Measurements from ENCODE around the gene MCHR1.

DNA sequence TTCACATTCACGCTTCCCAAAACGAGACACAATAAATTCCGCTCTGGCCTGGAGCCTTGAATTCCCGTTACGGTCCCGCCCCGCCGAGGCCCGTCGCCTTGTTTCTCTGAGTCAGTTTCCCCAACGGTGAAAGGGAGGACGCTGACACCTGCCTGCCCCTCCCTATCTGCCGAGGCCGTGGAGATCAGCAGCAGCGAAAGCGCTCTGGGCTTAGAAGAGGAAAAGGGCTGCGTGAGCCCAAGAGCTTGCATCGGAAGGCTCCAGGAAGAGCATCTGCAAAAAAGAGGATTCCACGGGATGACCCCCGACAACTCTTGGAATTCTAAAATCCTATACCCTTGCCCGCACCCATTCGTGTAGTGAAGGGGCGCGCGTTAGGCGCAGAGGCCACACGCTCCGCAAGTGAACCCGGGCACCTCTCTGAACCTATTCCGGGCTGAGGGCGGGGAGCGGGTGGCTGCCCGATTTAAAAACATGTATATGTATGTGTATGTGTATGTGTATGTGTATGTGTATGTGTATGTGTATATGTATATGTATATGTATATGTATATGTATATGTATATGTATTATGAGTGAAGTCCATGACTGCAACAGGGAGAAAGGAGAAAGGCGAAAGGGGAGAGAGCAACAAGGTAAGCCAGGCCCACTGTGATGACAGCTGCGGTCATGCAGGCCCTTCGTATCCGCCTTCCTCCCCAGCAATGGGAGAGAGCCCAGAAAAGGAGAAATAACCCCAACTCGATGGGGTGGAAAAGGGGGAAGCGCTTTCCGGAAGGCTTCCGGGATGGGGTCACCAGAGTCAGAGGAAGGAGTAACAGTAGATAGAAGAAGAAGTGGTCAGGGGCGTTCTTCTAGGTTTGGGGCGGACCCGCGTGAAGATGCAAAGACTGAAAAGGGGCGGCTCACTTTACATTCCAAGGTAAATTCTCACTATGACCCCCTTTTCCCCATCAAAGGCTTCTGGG, 41.8 kb upstream of the MCHR1 start:
- TF ChIP-seq ZNF184 (CRISPR knock-in tag; IDR thresholded peaks at IDR 0.05) (no peak), MAFG (tag; conservative IDR thresholded peaks at IDR 0.05) (no peak), HIVEP1 (CRISPR knock-in tag; IDR thresholded peaks at IDR 0.05) (no peak), POLR2A (conservative IDR thresholded peaks at IDR 0.05) (no peak), CC2D1A (IDR thresholded peaks at IDR 0.05) (no peak)
- TF ChIP-seq, protein P1, sequence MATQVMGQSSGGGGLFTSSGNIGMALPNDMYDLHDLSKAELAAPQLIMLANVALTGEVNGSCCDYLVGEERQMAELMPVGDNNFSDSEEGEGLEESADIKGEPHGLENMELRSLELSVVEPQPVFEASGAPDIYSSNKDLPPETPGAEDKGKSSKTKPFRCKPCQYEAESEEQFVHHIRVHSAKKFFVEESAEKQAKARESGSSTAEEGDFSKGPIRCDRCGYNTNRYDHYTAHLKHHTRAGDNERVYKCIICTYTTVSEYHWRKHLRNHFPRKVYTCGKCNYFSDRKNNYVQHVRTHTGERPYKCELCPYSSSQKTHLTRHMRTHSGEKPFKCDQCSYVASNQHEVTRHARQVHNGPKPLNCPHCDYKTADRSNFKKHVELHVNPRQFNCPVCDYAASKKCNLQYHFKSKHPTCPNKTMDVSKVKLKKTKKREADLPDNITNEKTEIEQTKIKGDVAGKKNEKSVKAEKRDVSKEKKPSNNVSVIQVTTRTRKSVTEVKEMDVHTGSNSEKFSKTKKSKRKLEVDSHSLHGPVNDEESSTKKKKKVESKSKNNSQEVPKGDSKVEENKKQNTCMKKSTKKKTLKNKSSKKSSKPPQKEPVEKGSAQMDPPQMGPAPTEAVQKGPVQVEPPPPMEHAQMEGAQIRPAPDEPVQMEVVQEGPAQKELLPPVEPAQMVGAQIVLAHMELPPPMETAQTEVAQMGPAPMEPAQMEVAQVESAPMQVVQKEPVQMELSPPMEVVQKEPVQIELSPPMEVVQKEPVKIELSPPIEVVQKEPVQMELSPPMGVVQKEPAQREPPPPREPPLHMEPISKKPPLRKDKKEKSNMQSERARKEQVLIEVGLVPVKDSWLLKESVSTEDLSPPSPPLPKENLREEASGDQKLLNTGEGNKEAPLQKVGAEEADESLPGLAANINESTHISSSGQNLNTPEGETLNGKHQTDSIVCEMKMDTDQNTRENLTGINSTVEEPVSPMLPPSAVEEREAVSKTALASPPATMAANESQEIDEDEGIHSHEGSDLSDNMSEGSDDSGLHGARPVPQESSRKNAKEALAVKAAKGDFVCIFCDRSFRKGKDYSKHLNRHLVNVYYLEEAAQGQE (IDR thresholded peaks at IDR 0.05; ENCODE audit: borderline replicate concordance): no peak
- TF ChIP-seq, protein P1 (CRISPR knock-in tag; IDR thresholded peaks at IDR 0.05; ENCODE audit: low read depth): no peak
- TF ChIP-seq, protein P2, sequence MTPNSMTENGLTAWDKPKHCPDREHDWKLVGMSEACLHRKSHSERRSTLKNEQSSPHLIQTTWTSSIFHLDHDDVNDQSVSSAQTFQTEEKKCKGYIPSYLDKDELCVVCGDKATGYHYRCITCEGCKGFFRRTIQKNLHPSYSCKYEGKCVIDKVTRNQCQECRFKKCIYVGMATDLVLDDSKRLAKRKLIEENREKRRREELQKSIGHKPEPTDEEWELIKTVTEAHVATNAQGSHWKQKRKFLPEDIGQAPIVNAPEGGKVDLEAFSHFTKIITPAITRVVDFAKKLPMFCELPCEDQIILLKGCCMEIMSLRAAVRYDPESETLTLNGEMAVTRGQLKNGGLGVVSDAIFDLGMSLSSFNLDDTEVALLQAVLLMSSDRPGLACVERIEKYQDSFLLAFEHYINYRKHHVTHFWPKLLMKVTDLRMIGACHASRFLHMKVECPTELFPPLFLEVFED (CRISPR knock-in tag; conservative IDR thresholded peaks at IDR 0.05): no peak

Data from K562 (cell line).